HG02610 (cell line): Measurements from ENCODE around the gene TTBK1.

Source experiments
- ATAC-seq: cut with Tn5 transposase; IDR thresholded peaks from one replicate; pipeline ENCODE4 v1.9.1; 2021; ENCODE audit warnings: mild to moderate bottlenecking, moderate library complexity; ENCODE audit not compliant: unreplicated experiment

TTBK1 gene

GRCh38 chr6:43269273-43270007 lies 26.2 kb downstream of the TTBK1 start:
- no peak for ATAC-seq

- no peak for ATAC-seq
These were observed 28.0 kb downstream of the TTBK1 start for GRCh38 chr6:43271103-43271815.

- no peak for ATAC-seq
These were observed 28.7 kb downstream of the TTBK1 start for GRCh38 chr6:43271944-43272343.

GRCh38 chr6:43273707-43274106 lies 30.4 kb downstream of the TTBK1 start:
- no peak for ATAC-seq

GRCh38 chr6:43274127-43274915 lies 31.0 kb downstream of the TTBK1 start:
- no peak for ATAC-seq

- ATAC-seq: no peak
These were observed 31.8 kb downstream of the TTBK1 start for GRCh38 chr6:43274916-43275597.

GRCh38 chr6:43275801-43276576 lies 32.7 kb downstream of the TTBK1 start:
- no peak for ATAC-seq

GRCh38 chr6:43276577-43277305 lies 33.5 kb downstream of the TTBK1 start:
- no peak for ATAC-seq

- no peak for ATAC-seq
These were observed 34.0 kb downstream of the TTBK1 start for GRCh38 chr6:43277306-43277642.

- no peak for ATAC-seq
These were observed 34.6 kb downstream of the TTBK1 start for GRCh38 chr6:43277643-43278523.

GRCh38 chr6:43278524-43279078 lies 35.3 kb downstream of the TTBK1 start:
- no peak for ATAC-seq

GRCh38 chr6:43280234-43280633 lies 37.0 kb downstream of the TTBK1 start:
- ATAC-seq: no peak

GRCh38 chr6:43282060-43282459 lies 38.8 kb downstream of the TTBK1 start:
- ATAC-seq: no peak

- no peak for ATAC-seq
These were observed 39.6 kb downstream of the TTBK1 start for GRCh38 chr6:43282636-43283513.

- no peak for ATAC-seq
These were observed 40.2 kb downstream of the TTBK1 start for GRCh38 chr6:43283514-43283901.

- no peak for ATAC-seq
These were observed 40.6 kb downstream of the TTBK1 start for GRCh38 chr6:43283905-43284304.

GRCh38 chr6:43284991-43285781 lies 41.9 kb downstream of the TTBK1 start:
- ATAC-seq: no peak
